ENCODE results near the gene EFNA2.

- no peak for TF ChIP-seq CTCF (IDR thresholded peaks at IDR 0.05; ENCODE audit: low read depth, low read length, poor library complexity, severe bottlenecking)
- no peak for TF ChIP-seq EZH2phosphoT487 (IDR thresholded peaks at IDR 0.05; ENCODE audit: borderline replicate concordance, low read length)
Observed at GRCh38 chr19:1289686-1290025, 4.0 kb downstream of the EFNA2 start.

Measured in DOHH2 (cell line).